Measurements from ENCODE around the gene GPR37.

DNA sequence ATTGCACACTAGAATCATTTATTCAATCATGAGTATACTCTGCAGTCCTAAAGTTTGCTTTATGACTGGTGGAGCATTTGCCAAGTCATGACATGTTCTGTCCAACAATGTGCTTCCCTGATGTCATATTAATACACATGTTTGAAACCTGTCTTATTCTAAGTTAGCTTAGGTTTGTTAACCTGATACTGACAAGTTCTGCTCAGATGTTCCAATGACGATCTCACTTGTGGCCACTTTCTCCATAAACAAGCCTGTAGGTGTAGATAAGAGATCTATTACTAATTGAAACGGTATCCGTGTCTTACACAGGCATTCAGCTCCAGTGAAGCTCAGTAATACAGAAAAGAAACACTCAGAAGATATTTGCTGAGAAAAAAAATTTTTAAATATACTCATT, 64.9 kb downstream of the GPR37 start:
- TF ChIP-seq, protein P1, sequence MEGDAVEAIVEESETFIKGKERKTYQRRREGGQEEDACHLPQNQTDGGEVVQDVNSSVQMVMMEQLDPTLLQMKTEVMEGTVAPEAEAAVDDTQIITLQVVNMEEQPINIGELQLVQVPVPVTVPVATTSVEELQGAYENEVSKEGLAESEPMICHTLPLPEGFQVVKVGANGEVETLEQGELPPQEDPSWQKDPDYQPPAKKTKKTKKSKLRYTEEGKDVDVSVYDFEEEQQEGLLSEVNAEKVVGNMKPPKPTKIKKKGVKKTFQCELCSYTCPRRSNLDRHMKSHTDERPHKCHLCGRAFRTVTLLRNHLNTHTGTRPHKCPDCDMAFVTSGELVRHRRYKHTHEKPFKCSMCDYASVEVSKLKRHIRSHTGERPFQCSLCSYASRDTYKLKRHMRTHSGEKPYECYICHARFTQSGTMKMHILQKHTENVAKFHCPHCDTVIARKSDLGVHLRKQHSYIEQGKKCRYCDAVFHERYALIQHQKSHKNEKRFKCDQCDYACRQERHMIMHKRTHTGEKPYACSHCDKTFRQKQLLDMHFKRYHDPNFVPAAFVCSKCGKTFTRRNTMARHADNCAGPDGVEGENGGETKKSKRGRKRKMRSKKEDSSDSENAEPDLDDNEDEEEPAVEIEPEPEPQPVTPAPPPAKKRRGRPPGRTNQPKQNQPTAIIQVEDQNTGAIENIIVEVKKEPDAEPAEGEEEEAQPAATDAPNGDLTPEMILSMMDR (IDR thresholded peaks at IDR 0.05), result no peak
- TF ChIP-seq POLR2A (IDR thresholded peaks at IDR 0.05), result no peak

Data from gastroesophageal sphincter (tissue), 3 donors.